HCT116 (cell line): ENCODE measurements around the gene CLEC16A.

Experiments used
- CBX3 ChIP-seq: IDR thresholded peaks from 2 replicates; pipeline ENCODE4 v1.6.1; 2012; ENCODE audit warnings: low read depth
- EGR1 ChIP-seq: IDR thresholded peaks from 2 replicates; pipeline ENCODE4 v1.6.1; 2012; ENCODE audit warnings: low read depth
- FOSL1 ChIP-seq: IDR thresholded peaks from 2 replicates; pipeline ENCODE4 v1.6.1; 2012; ENCODE audit warnings: low read depth
- POLR2AphosphoS5 ChIP-seq: IDR thresholded peaks from 2 replicates; pipeline ENCODE4 v1.6.1; 2011; ENCODE audit warnings: mild to moderate bottlenecking, low read depth, low read length, moderate library complexity
- RAD21 ChIP-seq: IDR thresholded peaks from 2 replicates; pipeline ENCODE4 v1.6.1; 2012; ENCODE audit warnings: low read depth, mild to moderate bottlenecking
- ZNF274 ChIP-seq: fragments of 200-500 bp; sonication (Bioruptor generic); IDR thresholded peaks from 2 replicates; pipeline ENCODE4 v1.6.1; 2014; ENCODE audit warnings: mild to moderate bottlenecking, low read depth, low read length, inconsistent platforms
- TF ChIP-seq, protein P1 (sequence below), 3 experiments: fragments of 200-600 bp in 1 of 3; sonication (generic) in 1 of 3; IDR thresholded peaks in 2 of 3; conservative IDR thresholded peaks in 1 of 3; 2 replicates each; pipeline ENCODE4 v1.5.1; 2012 to 2017; ENCODE audit warnings: low read depth in 2 of 3, low read length in 2 of 3, antibody characterized with exemption in 1 of 3, borderline replicate concordance in 1 of 3, control low read depth in 1 of 3, mild to moderate bottlenecking in 1 of 3, mixed read lengths in 1 of 3, mixed run types in 1 of 3, moderate library complexity in 1 of 3; ENCODE audit not compliant: insufficient read depth in 1 of 3
- TF ChIP-seq, protein P2 (sequence below): IDR thresholded peaks from 2 replicates; pipeline ENCODE4 v1.6.1; 2012

DNA sequence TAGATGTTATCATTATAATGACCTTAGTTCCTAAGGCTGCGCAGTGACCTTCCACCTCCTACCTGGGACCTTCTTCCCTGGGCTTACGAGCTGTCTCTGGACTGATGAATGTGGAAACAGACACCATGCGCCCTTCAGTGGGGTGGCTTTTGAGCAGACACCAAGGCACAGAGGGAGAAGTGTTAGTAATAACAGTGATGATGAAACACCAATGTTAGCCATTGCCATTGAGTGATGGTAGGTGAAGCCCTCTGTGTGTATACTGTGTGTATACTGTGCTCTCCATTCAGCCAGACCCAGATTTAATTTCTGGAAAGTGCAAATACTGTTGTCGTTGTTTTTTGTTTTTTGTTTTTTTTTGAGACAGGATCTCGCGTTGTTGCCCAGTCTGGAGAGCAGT lies 44.5 kb downstream of the CLEC16A start:
- TF ChIP-seq RAD21 (no peak), FOSL1 (no peak), EGR1 (no peak), POLR2AphosphoS5 (no peak), ZNF274 (no peak), CBX3 (no peak)
- TF ChIP-seq, protein P1, sequence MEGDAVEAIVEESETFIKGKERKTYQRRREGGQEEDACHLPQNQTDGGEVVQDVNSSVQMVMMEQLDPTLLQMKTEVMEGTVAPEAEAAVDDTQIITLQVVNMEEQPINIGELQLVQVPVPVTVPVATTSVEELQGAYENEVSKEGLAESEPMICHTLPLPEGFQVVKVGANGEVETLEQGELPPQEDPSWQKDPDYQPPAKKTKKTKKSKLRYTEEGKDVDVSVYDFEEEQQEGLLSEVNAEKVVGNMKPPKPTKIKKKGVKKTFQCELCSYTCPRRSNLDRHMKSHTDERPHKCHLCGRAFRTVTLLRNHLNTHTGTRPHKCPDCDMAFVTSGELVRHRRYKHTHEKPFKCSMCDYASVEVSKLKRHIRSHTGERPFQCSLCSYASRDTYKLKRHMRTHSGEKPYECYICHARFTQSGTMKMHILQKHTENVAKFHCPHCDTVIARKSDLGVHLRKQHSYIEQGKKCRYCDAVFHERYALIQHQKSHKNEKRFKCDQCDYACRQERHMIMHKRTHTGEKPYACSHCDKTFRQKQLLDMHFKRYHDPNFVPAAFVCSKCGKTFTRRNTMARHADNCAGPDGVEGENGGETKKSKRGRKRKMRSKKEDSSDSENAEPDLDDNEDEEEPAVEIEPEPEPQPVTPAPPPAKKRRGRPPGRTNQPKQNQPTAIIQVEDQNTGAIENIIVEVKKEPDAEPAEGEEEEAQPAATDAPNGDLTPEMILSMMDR (IDR thresholded peaks at IDR 0.05 in 2 of 3, conservative IDR thresholded peaks at IDR 0.05 in 1 of 3; ENCODE audit: borderline replicate concordance in 1 of 3, insufficient read depth in 1 of 3, low read depth in 2 of 3, low read length in 2 of 3), result no peak
- TF ChIP-seq, protein P2, sequence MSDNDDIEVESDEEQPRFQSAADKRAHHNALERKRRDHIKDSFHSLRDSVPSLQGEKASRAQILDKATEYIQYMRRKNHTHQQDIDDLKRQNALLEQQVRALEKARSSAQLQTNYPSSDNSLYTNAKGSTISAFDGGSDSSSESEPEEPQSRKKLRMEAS, result no peak
